OCI-LY7 (cell line): ENCODE data around the gene NUTF2. TPM values are rescaled to one million over a fixed set of nuclear protein-coding genes. Genes with fewer than 3 reads are reported as not detected.
"Not testable (repeated sequence)": the region's sequence is repeated elsewhere in the genome, so short reads cannot be mapped to it uniquely, and the experiment has no call there.

Experiments
- BruUV-seq: library from RNA; stranded (reverse); fragments of 400-500 nt; replicated peaks from 2 replicates; lab custom pipeline; 2021; lab: Mats Ljungman, UMichigan
- CTCF ChIA-PET: fragments of 300-600 bp; sonication (Branson Sonifier 250); formaldehyde crosslinking; loops from one replicate; lab custom pipeline; 2022; ENCODE audit warnings: antibody characterized with exemption; ENCODE audit not compliant: unreplicated experiment; lab: Charles Lee
- POLR2A ChIA-PET: fragments of 300-600 bp; sonication (Branson Sonifier 250); formaldehyde crosslinking; loops from one replicate; lab custom pipeline; 2022; ENCODE audit warnings: antibody characterized with exemption; lab: Charles Lee
- DNase-seq: peaks from one replicate; pipeline ENCODE4 v3.0.0-alpha.2; 2015; ENCODE audit warnings: low spot score
- H2AFZ ChIP-seq: fragments of 200-600 bp; sonication (generic), shearing (Covaris generic); 2 replicates; pipeline ENCODE4 v1.6.1; 2014; ENCODE audit warnings: mild to moderate bottlenecking, antibody characterized with exemption, low read length, moderate library complexity
- H3K27ac ChIP-seq: fragments of 200-600 bp; sonication (generic); 2 replicates; pipeline ENCODE4 v1.5.1; 2014; ENCODE audit warnings: mixed run types, low read depth, mild to moderate bottlenecking, moderate library complexity, low read length, inconsistent platforms; ENCODE audit not compliant: poor library complexity, severe bottlenecking
- H3K36me3 ChIP-seq: fragments of 200-600 bp; sonication (generic); 2 replicates; pipeline ENCODE4 v1.6.1; 2014; ENCODE audit warnings: mild to moderate bottlenecking, antibody characterized with exemption, low read length, moderate library complexity, mixed read lengths; ENCODE audit not compliant: insufficient read depth
- H3K4me1 ChIP-seq: fragments of 200-600 bp; sonication (generic); 2 replicates; pipeline ENCODE4 v1.5.1; 2014; ENCODE audit warnings: mild to moderate bottlenecking, low read length; ENCODE audit not compliant: insufficient read depth, poor library complexity, severe bottlenecking
- H3K4me2 ChIP-seq: fragments of 200-600 bp; sonication (generic); 2 replicates; pipeline ENCODE4 v1.6.1; 2014; ENCODE audit warnings: mild to moderate bottlenecking, low read length
- H3K4me3 ChIP-seq: fragments of 200-600 bp; sonication (generic); 2 replicates; pipeline ENCODE4 v1.5.1; 2014; ENCODE audit warnings: mild to moderate bottlenecking, low read depth, low read length; ENCODE audit not compliant: poor library complexity, severe bottlenecking
- H3K79me2 ChIP-seq: fragments of 200-600 bp; sonication (generic); 2 replicates; pipeline ENCODE4 v1.6.1; 2016; ENCODE audit warnings: low read depth, mild to moderate bottlenecking, low read length, moderate library complexity, mixed read lengths; ENCODE audit not compliant: insufficient read depth
- H3K9me2 ChIP-seq: fragments of 200-600 bp; sonication (generic); 2 replicates; pipeline ENCODE4 v1.6.1; 2016; ENCODE audit warnings: mild to moderate bottlenecking, low read length, mixed read lengths; ENCODE audit not compliant: insufficient read depth
- H3K9me3 ChIP-seq: fragments of 200-600 bp; sonication (generic); 2 replicates; pipeline ENCODE4 v1.6.1; 2014; ENCODE audit warnings: mild to moderate bottlenecking, mixed run types, low read length, mixed read lengths
- H4K20me1 ChIP-seq: fragments of 200-600 bp; sonication (generic); 2 replicates; pipeline ENCODE4 v1.6.1; 2014; ENCODE audit warnings: mild to moderate bottlenecking, antibody characterized with exemption, low read length, moderate library complexity, mixed read lengths; ENCODE audit not compliant: insufficient read depth
- EZH2phosphoT487 ChIP-seq: fragments of 200-600 bp; sonication (generic); IDR thresholded peaks from 2 replicates; pipeline ENCODE4 v1.6.1; 2018; ENCODE audit warnings: low read depth, borderline replicate concordance, mild to moderate bottlenecking, mixed run types, antibody characterized with exemption, low read length, moderate library complexity, mixed read lengths
- intact Hi-C: fragments of 100-400 bp; cut with micrococcal nuclease; formaldehyde crosslinking; loops from one replicate; pipeline ENCODE4 v1.10.0; 2022; ENCODE audit not compliant: unreplicated experiment
- total RNA-seq, 2 experiments: library from RNA; depleted of rRNA in 1 of 2; stranded (reverse); fragments of >200 nt in 1 of 2; shearing (Covaris generic) in 1 of 2; gene quantifications; 2 replicates each; pipeline ENCODE4 v1.2.3, GENCODE V29; 2014 to 2022
- TF ChIP-seq, protein P1 (sequence below): fragments of 200-600 bp; sonication (generic); conservative IDR thresholded peaks from 2 replicates; pipeline ENCODE4 v1.5.1; 2014; ENCODE audit warnings: mild to moderate bottlenecking, antibody characterized with exemption, low read length, moderate library complexity, mixed read lengths

The NUTF2 gene
- total RNA-seq, 2 experiments from 2014 or later, result 143 to 187 TPM

DNA sequence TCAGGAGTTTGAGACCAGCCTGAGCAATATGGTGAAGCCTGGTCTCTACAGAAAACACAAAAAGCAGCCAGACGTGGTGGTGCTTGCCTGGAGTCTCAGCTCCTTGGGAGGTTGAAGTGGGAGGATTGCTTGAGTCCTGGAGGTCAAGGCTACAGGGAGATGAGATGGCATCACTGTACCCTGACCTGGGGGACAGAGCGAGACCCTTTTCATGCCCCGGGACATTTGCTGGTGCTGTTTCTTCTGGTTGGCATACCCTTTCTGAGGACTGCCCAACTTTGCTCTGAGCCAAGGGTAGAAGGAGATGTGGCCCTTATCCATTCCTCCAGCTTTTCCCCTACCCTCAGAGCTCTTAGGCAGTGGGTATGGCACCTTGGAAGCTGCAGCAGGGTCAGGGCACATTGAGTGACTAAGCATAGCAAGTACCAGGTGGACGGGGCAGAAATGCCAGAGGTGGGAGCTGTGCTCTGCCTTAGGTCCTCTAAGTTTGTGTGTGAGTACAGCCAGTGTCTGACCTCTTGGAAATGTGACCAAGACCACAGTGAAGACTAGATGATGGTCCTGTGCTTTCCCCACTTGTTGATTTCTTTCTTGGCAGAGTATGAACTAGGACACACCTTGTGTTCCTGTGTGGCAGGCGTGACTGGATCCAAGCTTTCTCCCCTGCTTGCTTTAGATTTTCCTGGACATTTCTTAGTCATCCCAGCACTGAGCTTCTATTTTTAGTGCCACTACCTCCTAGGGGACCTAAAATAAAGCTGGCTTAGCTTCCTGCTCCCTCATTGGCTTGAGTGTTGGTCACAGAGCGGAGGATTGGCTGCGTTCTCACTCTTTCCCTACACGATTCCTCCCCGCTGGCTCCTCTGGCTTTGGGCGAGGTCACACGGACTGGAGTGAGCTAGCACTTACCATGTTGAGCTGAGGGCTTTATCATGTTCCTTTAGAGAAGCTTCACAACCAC, 16.2 kb downstream of the NUTF2 start:
- intact Hi-C loops, result no loop called here
- CTCF ChIA-PET, result no interaction called here

DNA sequence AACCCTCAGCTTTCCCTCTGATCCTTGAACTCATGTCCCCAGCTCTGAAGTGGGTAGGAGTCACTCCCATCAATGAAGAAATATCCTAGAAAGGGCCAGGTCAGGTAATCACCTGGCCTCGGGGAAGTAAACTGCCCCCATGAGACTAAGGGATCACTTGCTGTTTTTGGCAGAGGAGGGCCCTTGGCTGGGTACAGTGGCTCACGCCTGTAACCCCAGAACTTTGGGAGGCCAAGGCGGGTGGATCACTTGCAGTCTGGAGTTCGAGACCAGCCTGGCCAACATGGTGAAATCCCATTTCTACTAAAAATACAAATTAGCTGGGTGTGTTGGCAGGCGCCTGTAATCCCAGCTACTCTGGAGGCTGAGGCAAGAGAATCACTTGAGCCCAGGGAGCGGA, 17.3 kb downstream of the NUTF2 start:
- H3K27ac ChIP-seq, H3K4me2 ChIP-seq, BruUV-seq, CTCF ChIA-PET, H3K4me3 ChIP-seq, DNase-seq, intact Hi-C loops, H4K20me1 ChIP-seq, H3K9me2 ChIP-seq, H3K9me3 ChIP-seq, H2AFZ ChIP-seq, H3K4me1 ChIP-seq: not testable (repeated sequence)
- peaks cover 43% of the 10 kb centered on the region for H3K79me2 ChIP-seq
- peaks cover 85% of the 10 kb centered on the region for H3K36me3 ChIP-seq
- POLR2A ChIA-PET, result interaction anchor here (0.7 kb wide), 2 partner anchors 21 to 72 kb away, joined by 3 to 6 read pairs; no protein-coding TSS in a partner anchor

More for the DNA sequence above, 16.2 kb downstream of the NUTF2 start:
- no peaks in the 10 kb centered on the region for H3K9me2 ChIP-seq
- H2AFZ ChIP-seq, result no peak overlapping the region
- BruUV-seq, result no TSS peak
- H3K27ac ChIP-seq, result no peak overlapping the region
- H3K79me2 ChIP-seq, result peaks cover 55% of the 10 kb centered on the region
- H3K36me3 ChIP-seq, result peaks cover 84% of the 10 kb centered on the region
- H3K4me3 ChIP-seq, result no peak overlapping the region
- POLR2A ChIA-PET, result interaction anchor here (0.6 to 1.4 kb wide), 3 partner anchors 8 to 349 kb away, joined by 3 to 5 read pairs (median 3); partner anchors contain the start of gene EDC4
- no peaks in the 10 kb centered on the region for H3K4me1 ChIP-seq
- DNase-seq, result no peak
- H3K4me2 ChIP-seq, result no peak overlapping the region
- H4K20me1 ChIP-seq, result peaks cover 5% of the 10 kb centered on the region; the same call in 1 of the 2 replicates
- no peaks in the 10 kb centered on the region for H3K9me3 ChIP-seq
- TF ChIP-seq EZH2phosphoT487, result no peak
- TF ChIP-seq, protein P1, sequence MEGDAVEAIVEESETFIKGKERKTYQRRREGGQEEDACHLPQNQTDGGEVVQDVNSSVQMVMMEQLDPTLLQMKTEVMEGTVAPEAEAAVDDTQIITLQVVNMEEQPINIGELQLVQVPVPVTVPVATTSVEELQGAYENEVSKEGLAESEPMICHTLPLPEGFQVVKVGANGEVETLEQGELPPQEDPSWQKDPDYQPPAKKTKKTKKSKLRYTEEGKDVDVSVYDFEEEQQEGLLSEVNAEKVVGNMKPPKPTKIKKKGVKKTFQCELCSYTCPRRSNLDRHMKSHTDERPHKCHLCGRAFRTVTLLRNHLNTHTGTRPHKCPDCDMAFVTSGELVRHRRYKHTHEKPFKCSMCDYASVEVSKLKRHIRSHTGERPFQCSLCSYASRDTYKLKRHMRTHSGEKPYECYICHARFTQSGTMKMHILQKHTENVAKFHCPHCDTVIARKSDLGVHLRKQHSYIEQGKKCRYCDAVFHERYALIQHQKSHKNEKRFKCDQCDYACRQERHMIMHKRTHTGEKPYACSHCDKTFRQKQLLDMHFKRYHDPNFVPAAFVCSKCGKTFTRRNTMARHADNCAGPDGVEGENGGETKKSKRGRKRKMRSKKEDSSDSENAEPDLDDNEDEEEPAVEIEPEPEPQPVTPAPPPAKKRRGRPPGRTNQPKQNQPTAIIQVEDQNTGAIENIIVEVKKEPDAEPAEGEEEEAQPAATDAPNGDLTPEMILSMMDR, result no peak

DNA sequence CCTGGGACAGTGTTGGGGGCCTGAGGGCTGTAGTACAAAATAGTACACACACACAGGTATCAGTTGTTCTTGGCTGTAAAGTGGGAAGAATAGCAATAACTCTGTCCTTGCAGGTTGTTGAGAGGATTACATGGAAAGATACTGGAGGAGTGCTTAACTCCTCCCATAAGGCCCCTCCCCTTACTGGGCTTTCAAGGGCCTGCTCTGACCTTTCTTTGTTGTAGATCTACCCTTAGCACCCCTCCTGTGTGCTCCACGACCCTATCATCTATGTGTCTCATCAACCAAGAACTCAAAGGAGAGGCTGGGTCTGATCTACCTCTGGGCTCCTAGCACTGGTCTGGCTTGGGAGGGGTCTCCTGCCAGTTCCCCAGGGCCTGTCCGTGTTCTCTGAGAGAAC, 17.9 kb downstream of the NUTF2 start:
- no peaks in the 10 kb centered on the region for H3K9me2 ChIP-seq
- no TSS peak for BruUV-seq
- intact Hi-C loops, result no loop called here
- peaks cover 86% of the 10 kb centered on the region for H3K36me3 ChIP-seq
- no peak for DNase-seq
- no peaks in the 10 kb centered on the region for H3K9me3 ChIP-seq
- H3K27ac ChIP-seq, result no peak overlapping the region
- H3K79me2 ChIP-seq, result peaks cover 38% of the 10 kb centered on the region
- CTCF ChIA-PET, result no interaction called here
- no peak overlapping the region for H2AFZ ChIP-seq
- peaks cover 5% of the 10 kb centered on the region; the same call in 1 of the 2 replicates for H4K20me1 ChIP-seq
- POLR2A ChIA-PET, result no interaction called here
- TF ChIP-seq, protein P1, result no peak
- TF ChIP-seq EZH2phosphoT487, result no peak
- H3K4me2 ChIP-seq, result no peak overlapping the region
- H3K4me3 ChIP-seq, result no peak overlapping the region
- no peaks in the 10 kb centered on the region for H3K4me1 ChIP-seq
